ENCODE results near the gene DSCAML1.
"Not testable (repeated sequence)": the region's sequence is repeated elsewhere in the genome, so short reads cannot be mapped to it uniquely, and the experiment has no call there.

The DSCAML1 gene

DNA sequence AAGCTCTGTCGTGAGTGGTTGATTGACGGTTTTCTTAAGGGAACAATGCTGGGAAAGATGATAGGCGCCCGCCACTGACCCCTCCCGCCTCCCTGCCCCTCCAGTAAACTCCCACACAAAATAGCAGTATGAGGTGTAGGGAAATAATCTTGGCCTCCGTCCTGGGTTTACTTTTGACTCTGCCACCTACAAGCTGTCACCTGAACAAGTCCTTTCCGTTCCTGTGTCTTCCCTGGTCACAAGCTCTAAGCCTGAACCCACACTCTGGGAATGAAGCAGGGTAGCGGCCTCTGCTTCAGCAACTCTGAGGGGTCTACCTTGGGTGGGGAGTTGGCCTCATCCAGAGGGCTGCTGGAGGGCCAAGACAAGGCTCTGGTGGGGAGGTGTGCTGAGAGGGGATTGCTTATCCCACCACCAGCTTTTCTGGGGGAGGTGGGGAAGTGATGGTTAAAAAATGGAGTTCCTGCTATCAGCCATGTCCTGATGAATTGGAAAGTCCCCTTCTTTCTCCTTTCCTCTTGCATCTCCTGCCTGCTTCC is 381.6 kb downstream of the DSCAML1 start:
- no peak for DNase-seq

- no peak for DNase-seq
Observed at GRCh38 chr11:117414724-117415123, 382.3 kb downstream of the DSCAML1 start.

DNA sequence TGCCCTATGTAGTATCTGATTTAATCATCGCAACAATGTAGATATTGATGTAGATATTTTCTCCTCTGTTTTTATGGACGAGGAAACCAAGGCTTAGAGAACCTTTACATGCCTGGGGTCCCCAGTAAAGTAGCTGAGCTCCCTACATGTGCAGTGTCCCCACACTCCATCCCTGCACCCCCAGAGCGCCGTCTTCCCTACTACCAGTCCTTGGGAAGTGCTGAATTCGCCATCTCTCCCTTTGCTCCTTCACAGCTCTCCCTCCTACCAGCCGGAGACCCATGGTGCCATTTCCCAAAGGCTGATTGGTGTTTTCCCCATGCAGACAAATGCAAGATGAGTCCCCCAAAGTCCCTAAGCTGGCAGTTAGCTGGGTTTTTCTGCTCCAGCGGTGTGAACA is 383.4 kb downstream of the DSCAML1 start:
- no peak for DNase-seq

- no peak for DNase-seq
Observed at GRCh38 chr11:117412653-117413275, 384.3 kb downstream of the DSCAML1 start.

DNA sequence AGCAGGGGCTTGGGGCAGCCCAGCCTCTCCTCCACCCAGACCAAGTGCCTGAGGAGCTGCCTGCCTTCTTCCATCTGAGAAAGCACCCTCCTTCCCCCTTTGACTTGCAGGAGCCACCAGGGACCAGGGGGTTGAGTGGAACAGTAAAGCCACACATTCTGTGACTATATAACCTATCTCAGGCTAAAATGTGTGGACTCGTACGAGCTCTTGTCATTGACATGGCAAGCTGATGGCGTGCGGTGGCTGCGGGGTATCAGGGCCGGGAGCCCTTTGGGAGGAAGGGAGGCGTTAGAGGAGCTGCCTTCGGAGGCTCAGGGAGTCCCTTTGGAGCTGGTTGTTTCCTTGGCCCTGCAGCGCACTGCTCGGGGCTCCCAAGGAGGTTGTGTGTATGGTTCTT is 384.8 kb downstream of the DSCAML1 start:
- no peak for DNase-seq

DNA sequence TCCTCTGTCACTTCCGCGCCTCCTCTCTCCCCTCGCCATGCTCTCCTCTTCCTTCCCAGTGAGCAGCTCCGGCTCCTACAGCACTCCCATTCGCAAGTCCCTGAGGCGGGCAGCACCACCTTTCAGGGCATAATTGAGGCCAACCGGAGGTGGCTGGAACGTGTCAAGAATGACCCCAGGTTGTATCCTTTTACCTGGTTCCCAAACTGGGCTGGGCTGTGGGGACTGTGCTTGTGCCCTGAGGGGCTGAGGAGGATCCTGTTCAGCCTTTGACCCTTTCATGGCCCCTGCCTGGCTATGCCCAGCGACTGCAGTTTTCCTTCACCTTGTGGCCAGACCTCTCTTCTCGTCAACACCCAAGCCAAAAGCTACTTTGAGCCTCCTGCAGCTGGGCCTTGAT is 385.3 kb downstream of the DSCAML1 start:
- no peak for DNase-seq

DNA sequence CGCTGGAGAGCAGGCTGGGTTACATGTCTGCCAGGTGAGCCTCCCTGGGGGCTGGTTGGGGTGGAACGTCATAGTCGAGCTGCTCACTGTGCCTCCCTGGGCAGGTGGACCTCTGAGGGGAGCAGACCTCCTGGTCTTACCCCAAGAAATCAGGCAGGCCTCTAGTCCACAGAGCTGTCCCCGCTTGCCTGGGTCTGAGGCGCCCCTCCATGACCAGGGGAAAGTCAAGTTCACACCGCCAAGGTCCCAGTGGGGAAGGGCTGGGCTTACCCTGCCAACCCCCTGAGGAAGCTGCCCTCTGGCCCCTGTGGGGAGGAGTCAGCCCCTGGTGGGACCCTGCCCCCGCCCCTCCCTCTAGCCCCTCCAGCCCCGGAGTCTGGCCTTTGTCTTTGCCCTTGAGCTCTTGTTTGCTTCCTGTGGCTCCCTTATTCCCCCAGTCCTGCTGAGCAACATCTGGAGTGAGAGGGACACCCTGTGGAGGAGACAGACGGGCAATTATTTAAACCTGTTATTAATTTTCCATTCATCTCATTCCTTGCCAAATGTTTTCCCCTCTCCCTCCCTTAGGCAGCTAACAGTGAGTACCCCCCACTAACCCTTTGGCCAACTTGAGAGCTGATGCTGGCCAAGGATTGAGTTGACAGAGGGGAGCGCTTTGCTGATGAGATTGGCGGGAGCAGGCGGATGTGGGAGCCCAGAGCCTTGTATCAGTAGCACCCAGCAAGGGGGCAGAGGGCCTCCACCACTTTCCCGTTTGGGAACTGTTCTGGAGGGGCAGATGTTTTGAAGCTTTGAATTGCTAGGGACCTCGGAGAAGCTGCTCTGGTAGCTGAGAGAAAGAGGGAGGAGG is 385.9 kb downstream of the DSCAML1 start:
- no peak for DNase-seq

DNA sequence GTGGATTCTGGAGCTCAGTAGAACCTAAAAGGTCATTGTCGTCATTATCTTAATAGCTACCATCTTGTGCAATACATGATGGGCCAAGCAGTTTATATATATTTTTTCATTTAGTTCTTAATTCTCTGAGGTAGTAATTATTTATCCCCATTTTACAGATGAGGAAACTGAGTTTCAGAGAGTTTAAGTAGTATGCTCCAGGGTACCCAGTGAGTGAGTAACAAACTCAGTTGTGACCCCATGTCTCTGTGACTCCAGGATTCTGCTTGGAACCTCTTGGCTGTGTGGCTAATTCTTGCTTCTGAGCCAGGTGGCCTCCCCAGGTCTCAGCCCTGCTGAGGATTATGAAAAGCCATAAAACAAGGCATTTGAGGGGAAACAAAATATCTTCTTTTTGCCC is 386.8 kb downstream of the DSCAML1 start:
- no peak for DNase-seq

GRCh38 chr11:117409511-117409910 is 387.5 kb downstream of the DSCAML1 start:
- no peak for DNase-seq

- DNase-seq: no peak
Observed at GRCh38 chr11:117408356-117408755, 388.7 kb downstream of the DSCAML1 start.

DNA sequence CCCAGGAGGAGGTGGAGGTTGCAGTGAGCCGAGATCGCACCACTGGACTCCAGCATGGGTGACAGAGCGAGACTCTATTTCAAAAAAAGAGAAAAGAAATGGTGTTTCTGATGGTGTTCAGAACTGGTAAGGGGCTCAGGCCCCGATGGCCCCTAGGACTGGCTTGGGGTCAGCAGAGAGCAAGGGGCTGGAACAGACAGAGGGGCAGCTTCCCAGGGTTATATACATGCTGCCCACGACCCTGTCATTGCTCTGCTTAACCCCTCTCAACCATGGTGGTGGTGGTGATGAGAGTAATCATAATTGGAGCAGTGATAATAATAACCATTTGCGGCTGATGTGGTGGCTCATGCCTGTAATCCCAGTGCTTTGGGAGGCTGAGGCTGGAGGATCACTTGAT is 390.0 kb downstream of the DSCAML1 start:
- DNase-seq: no peak

- not testable (repeated sequence) for DNase-seq
Observed at GRCh38 chr11:117405898-117406297, 391.1 kb downstream of the DSCAML1 start.

- not testable (repeated sequence) for DNase-seq
Observed at GRCh38 chr11:117399100-117399840, 397.7 kb downstream of the DSCAML1 start.

GRCh38 chr11:117398618-117399017 is 398.4 kb downstream of the DSCAML1 start:
- DNase-seq: not testable (repeated sequence)

DNA sequence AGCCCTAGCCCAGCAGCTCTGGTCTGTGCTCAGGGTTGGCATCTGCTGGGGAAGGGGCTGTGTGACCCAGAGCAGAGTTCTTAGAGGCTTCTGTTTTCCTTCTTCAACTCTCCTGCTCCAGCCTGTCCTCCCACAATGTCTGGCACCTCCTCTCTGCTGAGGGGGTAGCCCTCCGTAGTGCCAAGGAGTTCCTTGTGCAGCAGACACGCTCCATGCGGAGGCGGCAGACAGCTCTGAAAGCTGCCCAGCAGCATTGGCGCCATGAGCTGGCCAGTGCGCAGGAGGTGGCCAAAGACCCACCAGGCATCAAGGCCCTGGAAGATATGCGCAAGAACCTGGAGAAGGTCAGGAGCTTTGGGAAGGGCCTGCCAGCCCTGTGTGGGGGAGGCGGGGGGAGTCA is 400.0 kb downstream of the DSCAML1 start:
- DNase-seq: no peak

DNA sequence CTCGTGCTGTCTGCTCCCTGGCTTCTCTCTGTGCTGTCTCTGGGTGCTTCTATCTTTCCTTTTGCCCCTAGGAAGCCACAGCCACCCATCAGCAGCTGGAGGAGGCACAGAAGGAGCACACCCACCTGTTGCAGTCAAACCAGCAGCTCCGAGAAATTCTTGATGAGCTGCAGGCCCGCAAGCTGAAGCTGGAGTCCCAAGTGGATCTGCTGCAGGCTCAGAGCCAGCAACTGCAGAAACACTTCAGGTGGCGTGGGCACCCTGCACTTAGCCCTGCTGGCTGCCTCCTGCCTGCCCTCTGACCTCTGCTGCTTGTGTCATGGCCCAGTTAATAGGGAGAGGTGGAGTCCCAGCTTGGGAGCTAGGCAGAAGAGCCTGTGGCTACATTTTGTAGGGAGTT is 401.5 kb downstream of the DSCAML1 start:
- DNase-seq: no peak

DNA sequence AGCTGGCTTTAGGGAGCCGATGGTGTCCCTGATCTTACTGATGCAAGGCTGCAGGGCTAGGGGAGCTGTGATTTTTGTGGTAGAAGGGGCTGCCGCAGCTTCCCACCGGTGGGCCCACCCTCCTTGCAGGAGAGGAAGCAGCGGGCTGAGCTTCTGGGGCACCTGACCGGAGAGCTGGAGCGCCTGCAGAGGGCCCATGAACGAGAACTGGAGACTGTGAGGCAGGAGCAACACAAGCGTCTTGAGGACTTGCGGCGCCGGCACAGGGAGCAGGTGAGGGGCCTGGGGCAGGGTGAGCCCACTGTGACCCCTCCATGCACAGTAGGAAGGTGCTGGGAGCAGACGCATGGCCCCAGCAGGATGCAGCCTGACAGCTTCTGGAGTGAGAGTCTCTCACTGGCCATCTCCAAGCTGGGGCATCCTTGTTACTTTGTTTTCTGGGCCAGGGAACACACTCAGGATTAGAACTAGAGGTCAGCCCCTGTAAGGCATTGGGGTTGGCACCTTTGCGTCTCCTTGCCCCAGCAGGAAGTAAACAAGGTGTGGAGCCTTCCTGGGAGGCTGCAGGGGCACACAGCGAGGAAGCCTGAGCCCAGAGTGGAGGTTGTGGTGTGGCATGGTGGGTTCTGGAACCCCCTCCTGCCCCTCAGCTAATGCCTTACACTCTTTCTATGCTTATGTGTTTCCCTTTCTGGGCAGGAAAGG is 402.6 kb downstream of the DSCAML1 start:
- no peak for DNase-seq

GRCh38 chr11:117392979-117393378 is 404.0 kb downstream of the DSCAML1 start:
- DNase-seq: no peak

DNA sequence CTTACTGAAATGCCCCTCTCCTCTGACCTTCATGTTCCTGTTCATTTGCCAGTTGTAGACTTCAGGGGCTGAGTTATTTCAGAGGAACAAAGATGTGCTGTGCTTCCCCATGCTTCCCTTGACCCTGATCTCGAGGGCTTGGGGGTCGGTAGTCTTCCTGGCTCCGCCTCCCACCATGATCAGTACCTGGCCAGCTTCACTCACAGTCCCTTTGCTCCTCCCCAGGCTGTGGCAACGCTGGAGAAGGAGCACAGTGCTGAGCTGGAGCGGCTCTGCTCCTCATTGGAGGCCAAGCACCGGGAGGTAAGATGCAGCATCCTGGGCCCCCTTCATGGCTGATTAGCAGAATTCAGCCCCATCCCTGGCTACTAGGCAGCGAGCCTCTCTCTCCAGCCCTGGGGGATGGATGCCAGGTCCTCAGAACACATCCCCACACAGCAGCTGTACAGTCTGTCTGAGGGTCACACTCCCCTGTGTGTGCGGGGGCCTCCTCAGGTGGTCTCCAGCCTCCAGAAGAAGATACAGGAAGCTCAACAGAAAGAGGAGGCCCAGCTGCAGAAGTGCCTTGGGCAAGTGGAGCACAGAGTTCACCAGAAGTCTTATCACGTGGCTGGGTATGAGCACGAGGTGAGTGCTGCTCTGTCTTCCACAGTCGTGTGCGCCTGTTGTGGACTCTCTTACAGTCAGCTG is 404.9 kb downstream of the DSCAML1 start:
- no peak for DNase-seq

GRCh38 chr11:117391181-117391580 is 405.8 kb downstream of the DSCAML1 start:
- DNase-seq: no peak

DNA sequence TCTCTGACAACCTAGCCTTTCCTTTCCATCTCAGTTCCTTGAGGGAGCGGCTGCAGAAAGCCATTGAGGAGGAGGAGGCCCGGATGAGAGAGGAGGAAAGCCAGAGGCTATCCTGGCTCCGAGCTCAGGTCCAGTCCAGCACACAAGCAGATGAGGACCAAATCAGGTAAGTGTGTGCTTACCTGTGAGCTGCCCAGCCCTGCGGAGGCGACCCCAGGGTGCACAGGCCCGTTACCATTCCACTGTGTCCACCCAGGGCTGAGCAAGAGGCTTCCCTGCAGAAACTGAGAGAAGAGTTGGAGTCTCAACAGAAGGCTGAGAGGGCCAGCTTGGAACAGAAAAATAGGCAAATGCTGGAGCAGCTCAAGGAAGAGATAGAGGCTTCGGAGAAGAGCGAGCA is 406.3 kb downstream of the DSCAML1 start:
- no peak for DNase-seq

All from effector CD8-positive, alpha-beta T cell (primary cell).